ENCODE results near the gene ZAR1.
"Not testable (repeated sequence)": the region's sequence is repeated elsewhere in the genome, so short reads cannot be mapped to it uniquely, and the experiment has no call there.

ZAR1 gene

GRCh38 chr4:48490012-48490679, at the start of gene ZAR1:
Gene ZAR1 (plus strand): TSS chr4:48490252. CDS start chr4:48490292, 40 bp downstream.
- DNase-seq (ENCODE audit: low read depth) = no peak

GRCh38 chr4:48440914-48441313, 49.1 kb upstream of the ZAR1 start:
- not testable (repeated sequence) for DNase-seq (ENCODE audit: low read depth)

DNA sequence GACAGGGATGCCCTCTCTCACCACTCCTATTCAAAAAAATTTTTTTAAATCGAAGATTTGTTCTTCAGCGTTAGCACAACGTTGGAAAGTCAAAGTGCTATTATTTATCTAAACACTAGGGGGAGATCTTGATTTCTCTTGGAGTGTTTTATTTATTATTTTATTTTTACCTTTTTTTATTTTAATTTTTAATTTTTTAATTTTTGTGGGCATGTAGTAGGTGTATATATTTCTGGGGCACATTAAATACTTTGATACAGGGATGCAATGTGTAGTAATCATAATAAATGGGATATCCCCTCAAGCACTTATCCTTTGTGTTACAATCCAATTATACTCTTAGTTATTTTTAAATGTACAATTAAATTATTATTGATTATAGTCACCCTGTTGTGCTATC, 44.3 kb upstream of the ZAR1 start:
- peak; percentile 14 for DNase-seq (ENCODE audit: low read depth)

- no peak for DNase-seq (ENCODE audit: low read depth)
Measured at GRCh38 chr4:48446642-48447041, 43.4 kb upstream of the ZAR1 start.

GRCh38 chr4:48449151-48449550, 40.9 kb upstream of the ZAR1 start:
- no peak for DNase-seq (ENCODE audit: low read depth)

DNA sequence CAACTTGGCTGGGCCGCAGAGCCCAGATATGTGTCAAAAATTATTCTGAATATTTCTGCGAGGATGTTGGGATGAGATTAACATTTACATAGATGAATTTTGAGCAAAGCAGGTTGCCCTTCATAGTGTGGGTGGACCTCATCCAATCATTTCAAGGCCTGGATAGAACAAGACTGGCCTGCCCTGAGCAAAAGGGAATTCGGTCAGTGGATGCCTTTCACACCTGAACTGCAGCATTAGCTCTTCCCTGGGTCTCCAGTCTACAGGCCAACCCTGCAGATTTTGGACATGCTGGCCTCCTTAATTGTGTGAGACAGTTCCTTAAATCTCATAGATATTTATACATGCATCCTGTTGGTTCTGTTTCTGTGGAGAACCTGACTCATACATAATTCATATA, 39.3 kb upstream of the ZAR1 start:
- no peak for DNase-seq (ENCODE audit: low read depth)

GRCh38 chr4:48451656-48452055, 38.4 kb upstream of the ZAR1 start:
- DNase-seq (ENCODE audit: low read depth) = not testable (repeated sequence)

DNA sequence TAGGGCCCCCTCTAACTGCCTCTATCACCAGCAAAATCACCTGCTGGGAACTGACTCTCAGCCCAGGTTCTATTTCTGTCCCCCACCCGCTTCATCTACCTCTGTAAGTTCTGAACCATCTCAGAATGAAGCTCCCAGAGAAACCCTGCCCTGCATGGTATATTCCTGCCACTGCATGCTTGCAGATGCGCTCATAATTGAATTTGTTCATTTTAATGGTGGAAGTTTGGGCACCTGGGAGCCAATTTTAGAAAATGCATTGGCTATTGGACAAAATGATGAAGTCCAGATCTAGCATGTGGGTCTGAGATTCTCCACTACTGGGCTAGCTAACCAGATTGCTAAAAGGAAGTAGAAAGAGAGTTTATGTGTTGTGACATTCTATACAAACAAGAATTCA, 35.5 kb upstream of the ZAR1 start:
- no peak for DNase-seq (ENCODE audit: low read depth)

DNA sequence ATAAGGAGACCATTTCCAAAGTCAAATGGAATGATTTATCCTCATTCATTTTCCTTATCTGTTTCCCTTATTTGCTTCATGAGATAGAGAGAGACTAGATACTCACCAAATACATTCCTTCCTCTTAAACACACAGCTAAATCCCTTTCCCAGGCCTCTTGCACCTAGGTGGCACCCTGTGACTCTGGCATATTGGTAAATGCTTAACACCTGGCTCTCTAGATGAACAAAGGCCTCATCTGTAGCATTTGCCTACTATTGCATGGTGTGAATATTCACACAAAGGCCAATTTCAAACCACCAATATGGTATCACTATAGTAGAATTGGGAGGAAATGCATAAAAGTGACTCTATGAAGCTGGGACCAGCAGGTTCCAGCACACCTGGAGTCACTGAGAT, 29.1 kb upstream of the ZAR1 start:
- DNase-seq (ENCODE audit: low read depth) = no peak

DNA sequence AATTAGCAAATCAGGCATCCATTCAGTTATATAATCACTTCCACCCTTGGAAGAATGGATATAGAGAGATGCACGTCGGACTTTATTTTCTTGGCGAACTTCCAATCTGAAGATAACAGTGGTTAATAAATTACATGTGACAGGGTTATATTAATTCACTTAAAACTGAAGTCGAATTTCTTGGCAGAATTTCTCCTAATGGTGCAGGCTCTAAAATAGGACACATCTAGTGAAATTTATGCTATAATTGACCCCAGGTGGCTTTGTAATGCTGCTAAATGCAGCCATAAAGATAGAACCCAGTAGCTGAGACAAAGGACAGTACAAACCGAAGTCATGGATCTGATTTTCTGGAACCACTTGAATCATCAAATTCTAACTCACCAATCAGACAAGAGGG, 27.7 kb upstream of the ZAR1 start:
- no peak for DNase-seq (ENCODE audit: low read depth)

DNA sequence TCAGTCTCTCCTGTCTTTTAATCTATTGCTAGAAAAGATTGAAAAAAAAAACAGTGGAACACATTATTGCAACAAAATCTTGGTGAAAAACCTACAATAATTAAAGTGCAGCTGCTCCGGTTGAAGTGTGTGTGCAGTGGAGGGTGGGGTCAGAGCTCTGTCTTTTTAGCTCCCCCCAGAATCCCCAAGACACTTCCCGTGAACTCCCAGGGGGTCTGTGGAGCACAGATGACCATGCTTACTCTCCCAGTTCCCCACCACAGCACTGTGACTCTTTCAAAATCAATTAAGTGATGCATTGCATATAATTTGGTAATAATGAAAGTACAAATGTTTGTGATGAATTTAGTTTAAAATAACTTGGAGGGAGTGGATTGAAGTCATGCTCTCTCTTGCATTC, 22.6 kb upstream of the ZAR1 start:
- DNase-seq (ENCODE audit: low read depth) = no peak

GRCh38 chr4:48467891-48468290, 22.2 kb upstream of the ZAR1 start:
- DNase-seq (ENCODE audit: low read depth) = no peak

DNA sequence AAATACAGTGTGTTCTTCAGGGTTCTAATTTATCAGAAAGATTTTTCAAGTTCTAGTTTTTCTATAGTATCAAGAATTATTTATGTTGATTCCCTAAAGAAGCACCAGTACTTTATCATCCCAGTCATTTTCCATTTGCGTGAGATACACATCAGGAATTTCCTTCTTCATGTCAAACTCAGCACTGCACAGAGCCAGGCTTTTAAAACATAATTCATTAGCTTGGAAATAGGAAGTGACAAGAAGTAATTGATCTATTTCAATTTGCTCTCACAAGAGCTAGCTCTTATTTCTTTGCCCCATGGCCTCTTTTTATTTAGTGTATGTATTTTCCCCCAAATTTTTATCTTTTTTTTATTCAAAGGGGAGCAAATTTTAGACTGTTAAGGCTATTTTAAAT, 19.9 kb upstream of the ZAR1 start:
- no peak for DNase-seq (ENCODE audit: low read depth)

GRCh38 chr4:48470570-48470969, 19.5 kb upstream of the ZAR1 start:
- no peak for DNase-seq (ENCODE audit: low read depth)

GRCh38 chr4:48472794-48473193, 17.3 kb upstream of the ZAR1 start:
- DNase-seq (ENCODE audit: low read depth) = no peak

- DNase-seq (ENCODE audit: low read depth) = no peak
Measured at GRCh38 chr4:48475770-48476169, 14.3 kb upstream of the ZAR1 start.

GRCh38 chr4:48478273-48478672, 11.8 kb upstream of the ZAR1 start:
- DNase-seq (ENCODE audit: low read depth) = no peak

GRCh38 chr4:48481581-48481980, 8.5 kb upstream of the ZAR1 start:
- DNase-seq (ENCODE audit: low read depth) = no peak

DNA sequence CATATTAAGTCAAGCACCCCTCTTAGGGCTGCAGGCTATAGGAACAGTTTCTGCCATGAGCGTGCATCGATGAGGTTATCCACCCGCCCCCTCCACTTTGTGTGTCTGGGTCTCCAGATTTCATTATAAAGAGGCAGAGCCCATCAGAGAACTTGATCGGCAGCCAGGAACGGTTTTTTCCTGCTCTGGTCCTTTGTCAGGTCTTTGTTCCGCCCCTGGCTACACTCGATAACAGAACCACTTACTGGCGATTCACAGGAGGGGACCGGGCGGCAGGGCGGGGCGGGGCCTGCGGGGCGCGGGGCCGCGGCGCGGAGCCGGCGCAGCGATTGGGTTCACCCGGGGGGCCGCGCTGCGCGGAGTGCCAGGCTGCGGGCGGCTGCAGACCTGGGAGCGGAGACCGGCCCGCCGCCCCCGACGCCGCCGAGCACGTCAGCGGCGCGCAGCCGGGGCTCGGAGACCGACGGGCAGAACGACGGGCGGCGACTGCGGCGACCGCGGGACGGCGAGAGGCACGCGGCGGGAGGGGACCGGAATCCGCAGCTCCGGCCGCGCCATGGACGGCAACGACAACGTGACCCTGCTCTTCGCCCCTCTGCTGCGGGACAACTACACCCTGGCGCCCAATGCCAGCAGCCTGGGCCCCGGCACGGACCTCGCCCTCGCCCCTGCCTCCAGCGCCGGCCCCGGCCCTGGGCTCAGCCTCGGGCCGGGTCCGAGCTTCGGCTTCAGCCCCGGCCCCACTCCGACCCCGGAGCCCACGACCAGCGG, 6.9 kb upstream of the ZAR1 start, which contains the start of gene SLC10A4:
Gene SLC10A4 (plus strand): TSS at position 338 of the 771 bp plus-strand sequence. CDS start 219 bp downstream, at position 557.
- no peak for DNase-seq (ENCODE audit: low read depth)

- no peak for DNase-seq (ENCODE audit: low read depth)
Measured at GRCh38 chr4:48483777-48484493, 6.1 kb upstream of the ZAR1 start.

DNA sequence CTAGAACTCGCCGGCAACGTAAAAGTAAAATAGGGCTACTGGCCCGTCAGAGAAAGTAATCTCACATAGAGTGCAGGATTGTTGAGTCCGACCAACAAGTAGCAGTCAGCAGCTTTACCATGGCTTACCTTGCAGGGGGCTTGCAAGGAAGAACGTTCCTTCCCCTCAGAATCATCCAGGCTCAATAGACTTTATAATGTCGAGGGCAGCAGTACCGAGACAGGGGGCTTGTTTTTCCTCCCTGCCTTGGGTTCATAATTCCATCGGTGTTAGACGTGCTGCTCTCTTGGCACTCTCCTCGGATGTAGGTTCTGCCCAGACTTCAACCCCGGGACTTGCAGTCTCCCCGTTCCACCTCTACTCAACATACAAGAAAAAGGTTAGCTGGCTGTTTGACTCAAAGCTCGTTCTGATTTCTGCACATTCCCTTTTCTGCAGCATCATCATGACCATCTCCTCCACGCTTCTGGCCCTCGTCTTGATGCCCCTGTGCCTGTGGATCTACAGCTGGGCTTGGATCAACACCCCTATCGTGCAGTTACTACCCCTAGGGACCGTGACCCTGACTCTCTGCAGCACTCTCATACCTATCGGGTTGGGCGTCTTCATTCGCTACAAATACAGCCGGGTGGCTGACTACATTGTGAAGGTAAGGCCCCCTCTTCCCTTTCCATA, 5.4 kb upstream of the ZAR1 start:
- no peak for DNase-seq (ENCODE audit: low read depth)

DNA sequence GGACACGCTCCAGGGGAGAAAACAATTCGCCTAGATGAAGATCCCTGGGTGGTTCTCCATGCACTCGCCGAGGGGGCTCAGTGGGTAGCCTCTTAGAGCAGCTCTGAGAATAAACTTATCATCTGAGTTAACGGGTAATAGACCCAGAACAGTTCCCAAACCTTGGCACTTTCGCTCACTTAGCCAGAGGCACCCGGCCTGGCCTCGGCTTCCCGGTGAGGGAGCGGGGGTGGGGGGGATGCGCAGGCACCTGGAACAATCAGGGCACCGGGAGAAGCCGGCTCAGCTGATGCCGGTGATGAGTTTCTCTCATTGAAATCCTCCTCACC, 405 bp upstream of the ZAR1 start:
- no peak for DNase-seq (ENCODE audit: low read depth)

All from iris pigment epithelial cell (primary cell).